ENCODE measurements around the gene FAM210B.
"Not testable (repeated sequence)": the region's sequence is repeated elsewhere in the genome, so short reads cannot be mapped to it uniquely, and the experiment has no call there.

FAM210B gene

DNA sequence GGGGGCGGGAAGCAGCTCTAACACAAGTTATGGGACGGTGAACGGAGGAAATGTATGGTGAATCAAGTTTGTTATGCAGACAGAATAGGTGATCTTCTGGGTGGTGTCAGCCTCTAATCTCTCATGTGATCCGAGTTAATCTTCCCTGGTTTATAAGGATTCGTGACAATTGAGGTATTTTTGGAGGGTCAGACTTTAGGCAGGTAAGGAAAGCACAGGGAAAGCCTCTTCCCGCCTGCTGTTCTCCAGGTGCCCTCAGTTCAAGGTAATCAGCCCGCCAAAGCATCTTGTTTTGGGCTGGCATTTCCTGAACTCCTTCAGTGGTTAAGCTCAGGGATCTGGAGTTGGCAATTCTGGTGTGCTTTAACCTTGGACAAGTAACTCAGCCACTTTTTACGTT, 34.9 kb downstream of the FAM210B start:
- DNase-seq, result no peak

DNA sequence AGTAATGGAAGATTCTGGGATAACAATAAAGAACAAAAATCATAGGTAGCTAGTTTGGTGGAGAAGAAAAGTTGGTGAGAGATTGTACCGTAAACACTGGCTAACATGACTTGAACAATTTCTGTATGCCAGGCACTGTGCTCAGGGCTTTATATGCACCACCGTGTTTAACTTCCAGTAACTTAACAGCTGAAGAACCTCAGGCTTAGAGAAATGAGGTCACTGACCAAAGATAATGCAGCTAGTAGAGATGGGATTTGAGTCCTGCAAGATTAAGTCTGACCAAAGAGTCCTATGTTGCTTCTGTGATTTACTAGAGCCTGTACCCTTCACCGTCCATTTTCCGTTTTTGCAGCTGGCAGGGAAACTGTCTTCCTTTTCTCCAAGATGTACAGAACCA, 36.4 kb downstream of the FAM210B start:
- DNase-seq, result no peak

DNA sequence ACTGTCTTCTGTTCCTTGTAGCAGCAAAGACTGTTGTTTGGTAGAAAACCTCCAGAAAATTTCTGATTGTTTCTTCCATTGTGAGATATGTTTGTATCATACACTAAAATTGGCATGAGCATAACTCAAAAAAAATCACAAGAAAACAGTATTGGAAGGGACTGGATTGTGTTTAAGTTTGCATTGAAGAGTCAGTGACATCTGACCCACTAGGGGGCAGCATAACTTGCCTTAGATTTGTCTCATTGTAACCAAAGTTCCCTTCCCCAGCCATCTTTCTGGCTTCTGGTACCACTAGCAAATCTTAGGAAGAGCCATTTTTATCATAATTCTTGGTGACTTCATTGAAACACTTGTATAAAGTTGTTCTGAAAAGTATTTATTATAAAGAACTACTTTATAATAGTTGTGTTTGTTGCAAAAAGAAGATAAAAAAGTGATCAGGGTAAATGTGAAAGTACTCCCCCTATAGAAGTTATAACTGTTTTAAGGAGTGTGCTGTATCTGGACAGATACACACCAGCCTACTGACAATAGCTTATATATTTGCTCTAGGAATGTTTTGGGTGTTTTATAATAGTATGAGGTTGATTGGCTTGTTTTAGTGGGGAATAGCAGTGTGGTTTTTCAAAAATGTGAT, 41.3 kb downstream of the FAM210B start:
- DNase-seq, result peak; percentile 33 to 73

DNA sequence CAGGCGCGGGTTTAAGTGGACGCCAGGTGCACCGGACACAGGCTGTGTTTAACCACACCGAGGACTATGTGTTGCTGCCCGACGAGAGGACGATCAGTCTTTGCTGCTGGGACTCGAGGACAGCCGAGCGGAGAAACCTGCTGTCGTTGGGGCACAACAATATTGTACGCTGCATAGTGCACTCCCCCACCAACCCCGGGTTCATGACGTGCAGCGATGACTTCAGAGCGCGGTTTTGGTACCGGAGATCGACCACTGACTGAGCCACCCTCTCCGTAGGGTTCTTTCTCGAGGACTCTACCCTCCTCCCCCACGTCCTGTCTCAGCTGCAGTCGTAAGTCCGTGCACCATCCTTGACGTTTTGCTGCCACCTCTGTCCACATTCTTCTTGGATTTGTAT, 44.7 kb downstream of the FAM210B start:
- no peak for DNase-seq

DNA sequence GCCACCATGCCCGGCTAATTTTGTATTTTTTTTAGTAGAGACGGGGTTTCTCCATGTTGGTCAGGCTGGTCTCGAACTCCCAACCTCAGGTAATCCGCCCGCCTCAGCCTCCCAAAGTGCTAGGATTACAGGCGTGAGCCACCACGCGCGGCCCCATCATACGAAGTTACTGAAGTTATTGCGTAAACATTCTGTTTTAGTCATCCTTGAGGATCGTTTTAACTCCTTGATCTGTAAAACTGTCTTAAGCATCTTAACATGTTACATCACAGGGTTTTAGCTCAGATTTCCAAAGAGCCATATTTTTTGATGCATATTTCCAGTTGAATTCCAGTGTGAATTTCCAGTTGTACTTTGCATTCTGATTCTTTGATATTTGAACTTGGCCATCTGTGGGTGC, 46.6 kb downstream of the FAM210B start:
- not testable (repeated sequence) for DNase-seq

DNA sequence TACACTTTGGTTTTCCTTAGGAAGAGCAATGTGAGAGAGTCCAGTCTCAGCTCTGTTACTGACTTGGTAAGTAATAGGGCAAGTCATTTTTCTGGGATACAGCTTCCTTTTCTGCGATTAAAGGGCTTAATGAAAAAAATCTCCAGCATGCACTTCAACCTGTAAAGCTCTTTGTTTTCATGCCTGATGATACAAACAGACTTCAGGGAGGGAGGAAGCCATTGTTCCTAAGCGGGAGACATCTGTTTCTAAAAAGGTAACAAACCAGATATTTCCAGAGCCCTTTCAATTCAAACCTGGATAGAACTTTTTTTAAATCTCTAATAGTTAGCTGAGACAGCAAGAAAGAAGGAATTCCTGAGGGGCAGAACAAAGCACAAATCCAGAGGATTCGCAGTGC, 48.1 kb downstream of the FAM210B start:
- no peak for DNase-seq

DNA sequence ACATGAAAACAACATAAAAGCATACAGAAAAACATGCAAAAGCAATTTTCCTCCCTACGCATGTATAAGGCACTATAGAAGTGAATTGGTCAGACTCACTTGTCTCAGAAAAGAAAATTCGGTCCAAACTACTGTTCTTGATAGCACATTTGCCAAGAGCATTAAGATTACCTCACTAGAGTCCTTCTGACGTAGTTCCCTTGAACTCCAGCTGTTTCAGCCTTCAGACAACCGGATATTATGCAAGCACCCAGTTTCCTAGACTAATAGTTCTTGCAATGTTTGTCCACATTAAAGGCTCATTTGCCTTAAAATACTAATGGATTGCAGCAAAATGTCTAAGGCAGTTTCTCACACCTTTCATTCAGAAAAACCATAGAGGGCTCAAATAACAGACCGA, 50.7 kb downstream of the FAM210B start:
- DNase-seq, result no peak

DNA sequence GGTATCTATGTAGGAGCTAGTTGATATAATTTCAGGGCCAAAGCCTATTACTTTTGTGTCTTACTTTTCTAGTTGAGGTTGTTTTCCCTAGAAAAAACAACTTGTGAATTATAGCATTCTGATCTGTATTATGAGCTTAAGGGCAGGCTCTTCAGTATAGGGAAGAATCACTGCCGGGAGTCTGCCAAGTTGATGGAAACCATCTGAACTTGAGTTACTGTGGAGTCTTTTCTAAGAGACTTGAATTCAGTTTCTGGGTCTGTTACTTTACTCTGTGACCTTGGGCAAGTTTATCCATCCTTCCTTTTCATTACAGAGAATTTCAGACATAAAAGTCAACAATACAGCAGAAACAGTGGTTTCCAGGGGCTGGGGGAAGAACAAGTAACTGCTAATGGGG, 51.2 kb downstream of the FAM210B start:
- DNase-seq, result no peak

DNA sequence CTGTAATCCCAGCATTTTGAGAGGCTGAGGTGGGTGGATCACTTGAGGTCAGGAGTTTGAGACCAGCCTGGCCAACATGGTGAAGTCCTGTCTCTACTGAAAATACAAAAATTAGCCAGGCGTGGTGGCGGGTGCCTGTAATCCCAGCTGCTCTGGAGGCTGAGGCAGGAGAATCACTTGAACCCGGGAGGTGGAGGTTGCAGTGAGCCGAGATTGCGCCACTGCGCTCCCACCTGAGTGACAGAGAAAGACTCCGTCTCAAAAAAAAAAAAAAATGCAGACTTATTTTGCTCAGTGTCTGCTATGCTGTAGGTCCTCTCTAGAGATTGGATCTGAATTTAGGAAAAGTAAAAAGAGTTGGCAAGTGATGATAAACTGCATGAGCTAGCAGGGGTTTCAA, 52.5 kb downstream of the FAM210B start:
- DNase-seq, result not testable (repeated sequence)

DNA sequence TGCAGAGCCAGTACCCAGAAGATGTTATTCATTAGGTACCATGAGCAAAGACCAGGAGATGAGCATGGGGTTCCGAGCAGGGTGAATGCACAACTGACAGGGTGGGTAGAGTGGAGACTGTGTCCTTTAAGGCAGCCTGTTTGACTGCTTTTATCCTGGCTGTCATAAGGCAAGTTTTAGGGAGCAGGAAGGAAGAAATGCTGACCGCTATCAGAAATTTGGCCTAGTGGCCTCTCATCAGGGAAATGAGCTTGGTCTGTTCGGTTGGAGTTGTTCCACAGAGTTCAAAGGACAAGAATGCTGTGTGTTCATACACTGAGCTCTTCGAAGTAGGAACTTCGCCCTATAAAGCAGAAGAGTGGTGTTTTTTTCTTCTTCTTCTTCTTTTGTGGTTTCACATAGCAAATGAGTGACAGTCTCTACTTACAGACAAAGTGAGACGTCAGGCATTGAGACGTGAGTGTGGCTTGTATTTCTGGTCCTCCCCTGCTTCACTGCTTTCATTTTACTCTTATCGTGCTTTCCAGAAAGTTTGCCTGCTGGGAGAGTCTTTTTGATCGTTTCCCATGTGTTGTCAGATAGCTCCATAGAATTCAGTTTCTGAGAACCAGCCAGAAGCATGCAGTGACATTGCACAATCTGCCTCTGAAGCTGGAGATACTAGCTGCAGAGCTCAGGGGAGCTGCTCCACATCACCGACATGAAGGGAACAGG, 53.1 kb downstream of the FAM210B start, which contains the start of gene CASS4:
CASS4 (plus strand) TSS at position 502 of the 714 bp plus-strand sequence; CDS start at position 701, 199 bp downstream.
- no peak for DNase-seq

DNA sequence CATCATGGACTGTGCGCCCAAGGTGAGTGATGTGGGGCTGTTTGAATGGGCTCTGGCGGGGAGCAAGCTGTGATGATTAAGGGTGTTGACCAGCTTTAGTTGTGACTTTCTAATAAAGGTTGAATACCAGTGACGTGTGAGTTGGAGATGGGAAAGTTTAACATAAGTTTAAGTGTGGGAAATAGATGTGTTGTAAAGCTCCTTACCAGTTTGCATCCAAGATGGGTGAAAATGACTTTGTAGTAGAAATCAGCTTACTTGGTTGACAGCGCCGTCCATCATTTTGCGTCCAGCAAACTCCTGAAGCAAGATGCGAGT, 53.7 kb downstream of the FAM210B start:
- DNase-seq, result no peak

DNA sequence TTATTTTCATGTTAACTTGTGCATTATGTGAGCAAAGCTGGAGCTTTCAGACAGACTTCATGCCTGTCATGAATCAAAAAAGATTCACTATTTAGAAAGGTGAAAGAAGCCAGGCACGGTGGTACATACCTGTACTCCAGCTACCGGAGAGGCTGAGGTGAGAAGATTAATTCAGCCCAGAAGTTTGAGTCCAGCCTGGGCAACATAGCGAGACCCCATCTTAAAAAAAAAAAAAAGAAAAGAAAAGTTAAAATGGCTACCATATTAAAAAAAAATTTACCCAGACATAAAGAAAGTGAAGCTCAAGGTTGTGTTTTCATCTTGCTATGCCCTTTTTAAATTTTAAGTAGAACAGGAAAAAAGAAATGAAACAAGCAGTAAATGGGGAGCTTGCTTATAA, 54.2 kb downstream of the FAM210B start:
- DNase-seq, result no peak

DNA sequence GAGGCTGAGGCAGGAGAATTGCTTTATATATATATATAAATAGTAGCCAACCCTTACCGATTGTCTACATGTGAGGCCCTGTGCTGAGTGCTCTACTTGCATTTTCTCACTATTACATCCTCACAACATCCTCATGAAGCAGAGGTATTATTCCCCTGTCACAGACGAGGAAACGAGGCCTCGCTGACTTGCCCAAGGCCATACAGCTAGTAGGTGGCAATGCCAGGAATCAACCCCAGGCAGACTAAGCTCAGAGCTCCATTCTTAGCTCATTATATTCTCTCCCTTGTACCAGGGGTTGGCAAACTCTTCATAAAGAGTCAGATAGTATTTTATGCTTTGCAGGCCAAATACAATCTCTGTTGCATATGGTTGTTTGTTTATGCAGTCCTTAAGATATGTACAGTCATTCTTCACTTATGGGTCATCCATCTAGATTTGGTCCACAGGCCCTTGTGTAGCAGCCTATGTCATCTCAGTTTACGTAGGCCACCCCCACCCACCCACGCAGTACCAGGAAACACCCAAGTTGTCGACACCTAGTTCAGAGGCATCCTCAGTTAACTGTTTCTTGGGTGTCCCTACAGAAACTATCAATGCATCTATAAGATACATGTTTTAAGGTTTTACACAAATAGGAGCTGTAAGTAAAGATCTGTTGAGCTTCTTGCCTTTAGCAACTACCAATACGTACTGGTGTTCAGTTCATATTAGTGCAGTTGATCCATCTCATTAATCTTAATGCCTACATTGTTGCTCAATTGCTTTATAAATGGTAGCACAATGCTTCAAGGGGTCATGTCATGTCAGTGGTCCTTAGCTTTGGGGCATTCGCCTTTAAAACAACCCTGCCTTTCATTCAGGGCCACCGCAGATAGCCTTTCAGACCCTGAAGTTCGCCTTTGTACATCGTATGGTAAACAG, 56.3 kb downstream of the FAM210B start:
- DNase-seq, result no peak

DNA sequence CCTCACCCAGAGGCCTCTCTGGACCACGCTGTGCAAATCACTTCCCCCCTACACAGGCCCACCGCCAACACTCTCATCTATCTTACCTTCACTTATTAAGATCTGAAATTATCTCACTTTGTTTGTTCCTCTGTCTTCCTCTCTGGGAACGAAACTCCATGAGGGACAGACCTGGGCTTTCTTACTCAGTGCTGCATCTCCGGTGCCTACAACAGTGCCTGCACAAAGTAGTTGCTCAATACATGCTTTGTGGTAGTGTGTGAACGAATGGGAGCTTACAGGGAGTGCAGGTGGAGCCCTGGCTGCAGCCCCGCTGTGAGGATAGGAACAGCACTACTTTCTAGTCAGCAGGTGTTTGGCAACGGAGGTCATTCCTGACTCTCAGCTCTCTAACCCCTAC, 58.6 kb downstream of the FAM210B start:
- DNase-seq, result no peak

DNA sequence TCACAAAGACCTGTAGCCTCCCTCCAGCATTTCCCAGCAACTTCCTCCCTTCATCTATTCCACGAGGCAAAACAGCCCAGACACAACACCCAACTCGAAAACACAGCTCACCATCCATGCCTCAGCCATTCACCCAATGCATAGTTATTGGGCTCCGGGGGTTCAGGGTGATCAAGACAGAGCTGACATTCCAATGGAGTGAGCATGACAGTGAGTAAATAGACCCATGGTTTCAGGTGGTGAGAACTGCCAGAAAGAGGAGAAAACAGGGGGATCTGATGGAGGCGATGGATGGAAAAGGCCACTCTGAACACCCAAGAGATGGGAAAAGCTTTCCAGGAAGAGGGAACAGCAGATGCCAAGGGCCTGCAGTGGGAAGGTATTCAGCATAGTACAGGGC, 59.1 kb downstream of the FAM210B start:
- no peak for DNase-seq
